HG02981 (cell line): ENCODE results near the gene EIF3M.

Source experiments
- ATAC-seq: cut with Tn5 transposase; IDR thresholded peaks from one replicate; pipeline ENCODE4 v1.9.1; 2021; ENCODE audit warnings: mild to moderate bottlenecking, moderate library complexity; ENCODE audit not compliant: unreplicated experiment

EIF3M gene

GRCh38 chr11:32583459-32584271 is at the start of gene EIF3M:
Gene EIF3M (plus strand): TSS chr11:32583831. CDS start chr11:32583888, 57 bp downstream.
- peak; percentile 99 for ATAC-seq

DNA sequence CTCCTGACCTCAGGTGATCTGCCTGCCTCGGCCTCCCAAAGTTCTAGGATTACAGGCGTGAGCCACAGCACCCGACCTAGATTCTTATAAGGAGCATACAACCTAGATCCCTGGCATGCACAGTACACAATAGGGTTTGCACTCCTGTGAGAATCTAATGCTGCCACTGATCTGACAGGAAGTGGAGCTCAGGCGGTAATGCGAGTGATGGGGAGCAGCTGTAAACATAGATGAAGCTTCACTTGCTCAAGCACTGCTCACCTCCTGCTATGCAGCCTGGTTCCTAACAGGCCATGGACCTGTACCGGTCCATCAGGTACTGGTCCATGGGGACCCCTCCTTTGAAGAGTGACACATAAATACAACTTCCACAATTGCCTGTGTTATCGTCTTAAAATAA is 44.8 kb upstream of the EIF3M start:
- no peak for ATAC-seq

- ATAC-seq = no peak
Observed at GRCh38 chr11:32549611-32550187, 33.9 kb upstream of the EIF3M start.

DNA sequence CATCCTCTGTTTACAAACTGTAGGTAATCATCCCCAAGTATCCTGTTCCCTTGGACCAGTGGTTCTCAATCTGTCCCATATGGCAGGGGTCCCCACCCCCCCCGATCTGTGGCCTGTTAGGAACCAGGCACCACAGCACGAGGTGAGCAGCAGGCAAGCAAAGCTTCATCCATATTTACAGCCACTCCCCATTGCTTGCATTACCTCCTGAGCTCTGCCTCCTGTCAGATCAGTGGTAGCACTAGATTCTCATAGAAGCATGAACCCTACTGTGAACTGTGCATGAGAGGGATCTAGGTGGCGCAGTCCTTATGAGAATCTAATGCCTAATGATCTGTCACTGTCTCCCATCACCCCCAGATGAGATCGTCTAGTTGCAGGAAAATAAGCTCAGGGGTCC is 33.4 kb upstream of the EIF3M start:
- ATAC-seq = no peak

DNA sequence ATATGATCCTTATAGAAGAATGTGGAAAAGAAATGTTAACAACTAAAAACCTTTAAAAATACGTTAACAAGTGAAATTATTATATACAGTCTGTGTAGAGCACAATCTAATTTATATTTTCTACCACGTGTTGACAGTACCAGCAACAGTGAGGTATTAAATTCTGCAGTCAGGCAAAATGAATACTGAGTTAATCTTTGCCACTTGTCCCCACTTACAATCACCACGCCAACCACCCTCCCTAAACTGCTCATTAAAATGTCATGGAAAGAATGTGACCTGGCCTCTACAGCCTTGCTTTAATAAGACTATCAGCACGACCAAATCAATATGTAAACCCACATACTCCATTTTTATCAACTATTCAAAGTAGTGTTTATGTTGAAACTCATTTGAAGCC is 28.5 kb upstream of the EIF3M start:
- ATAC-seq = no peak

- no peak for ATAC-seq
Observed at GRCh38 chr11:32555895-32556294, 27.7 kb upstream of the EIF3M start.

- no peak for ATAC-seq
Observed at GRCh38 chr11:32561835-32562234, 21.8 kb upstream of the EIF3M start.

GRCh38 chr11:32562839-32563599 is 20.6 kb upstream of the EIF3M start:
- no peak for ATAC-seq

- ATAC-seq = no peak
Observed at GRCh38 chr11:32563600-32563959, 20.1 kb upstream of the EIF3M start.

- ATAC-seq = no peak
Observed at GRCh38 chr11:32566517-32566916, 17.1 kb upstream of the EIF3M start.

DNA sequence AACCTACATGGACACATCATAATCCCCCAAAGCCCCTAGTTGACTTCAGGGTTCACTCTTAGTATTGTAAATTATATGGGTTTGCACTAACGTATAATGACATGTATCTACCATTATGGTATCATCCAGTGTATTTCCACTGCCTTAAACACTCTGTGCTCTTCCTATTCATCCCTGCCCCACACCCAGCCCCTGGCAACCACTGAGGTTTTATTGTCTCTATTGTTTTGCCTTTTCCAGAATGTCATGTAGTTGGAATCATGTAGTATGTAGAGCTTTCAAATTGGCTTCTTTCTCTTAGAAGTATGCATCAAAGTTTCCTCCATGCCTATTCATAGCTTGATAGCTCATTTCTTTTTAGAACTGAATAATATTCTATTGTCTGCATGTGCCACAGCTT is 16.5 kb upstream of the EIF3M start:
- no peak for ATAC-seq

- no peak for ATAC-seq
Observed at GRCh38 chr11:32569313-32569881, 14.2 kb upstream of the EIF3M start.

DNA sequence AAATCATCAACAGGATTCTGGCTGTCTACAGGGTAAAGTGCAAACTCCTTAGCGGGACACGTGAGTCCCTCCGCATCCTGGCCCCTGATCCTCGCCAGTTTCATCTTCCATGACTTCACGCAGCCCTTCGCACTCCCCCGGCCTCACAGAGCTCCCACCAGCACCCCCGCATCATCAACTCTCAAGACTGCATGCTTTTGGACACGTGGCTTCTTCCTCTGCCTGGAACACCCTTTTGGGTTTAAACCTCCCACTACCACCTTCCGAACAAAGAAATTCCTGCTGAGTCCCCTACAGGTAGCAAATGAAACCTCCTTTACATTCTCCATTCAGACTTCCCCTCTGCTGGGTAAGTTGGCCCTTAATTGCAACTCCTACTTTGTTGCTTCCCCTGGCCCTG is 12.6 kb upstream of the EIF3M start:
- no peak for ATAC-seq

DNA sequence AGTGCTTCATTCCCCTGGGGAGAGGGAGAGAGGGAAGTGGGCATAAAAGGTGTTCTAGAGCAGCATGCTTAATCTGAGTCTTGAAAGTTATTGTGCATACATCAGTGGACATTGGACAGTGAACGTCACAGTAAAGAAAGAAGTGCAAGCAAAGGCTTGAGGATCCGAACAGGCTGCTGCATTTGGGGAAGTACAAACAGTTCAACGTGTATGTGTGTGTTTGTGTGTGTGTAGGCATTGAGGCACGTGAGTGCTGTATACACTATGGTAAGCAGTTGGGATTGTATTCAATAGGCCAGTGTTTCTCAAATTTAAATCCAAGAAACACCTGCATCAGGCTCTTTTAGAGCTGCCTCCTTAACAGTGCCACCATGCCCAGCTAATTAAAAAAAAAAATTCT is 10.4 kb upstream of the EIF3M start:
- ATAC-seq = no peak

GRCh38 chr11:32574421-32574820 is 9.2 kb upstream of the EIF3M start:
- ATAC-seq = no peak

GRCh38 chr11:32575070-32575469 is 8.6 kb upstream of the EIF3M start:
- ATAC-seq = no peak

DNA sequence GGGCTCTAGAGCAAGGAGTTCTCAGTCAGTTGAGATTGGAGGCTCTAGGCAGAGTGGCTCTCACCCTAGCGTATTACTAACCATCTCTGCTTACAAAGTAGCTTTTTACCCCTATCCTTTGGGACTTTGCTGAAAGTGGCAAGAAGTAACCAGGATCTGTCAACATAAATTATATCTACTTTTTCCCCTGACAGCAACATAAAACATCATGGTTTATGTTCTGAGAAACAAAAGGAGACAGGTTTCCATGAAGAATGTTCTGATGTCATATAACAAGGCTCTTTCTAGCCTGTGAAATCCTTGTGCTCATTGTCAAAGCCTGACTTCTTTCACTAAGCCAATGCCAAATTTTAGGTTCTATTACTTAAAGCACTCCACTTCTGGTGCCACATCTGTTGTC is 7.2 kb upstream of the EIF3M start:
- no peak for ATAC-seq

GRCh38 chr11:32580967-32581366 is 2.7 kb upstream of the EIF3M start:
- ATAC-seq = no peak

- ATAC-seq = no peak
Observed at GRCh38 chr11:32581556-32581955, 2.1 kb upstream of the EIF3M start.

DNA sequence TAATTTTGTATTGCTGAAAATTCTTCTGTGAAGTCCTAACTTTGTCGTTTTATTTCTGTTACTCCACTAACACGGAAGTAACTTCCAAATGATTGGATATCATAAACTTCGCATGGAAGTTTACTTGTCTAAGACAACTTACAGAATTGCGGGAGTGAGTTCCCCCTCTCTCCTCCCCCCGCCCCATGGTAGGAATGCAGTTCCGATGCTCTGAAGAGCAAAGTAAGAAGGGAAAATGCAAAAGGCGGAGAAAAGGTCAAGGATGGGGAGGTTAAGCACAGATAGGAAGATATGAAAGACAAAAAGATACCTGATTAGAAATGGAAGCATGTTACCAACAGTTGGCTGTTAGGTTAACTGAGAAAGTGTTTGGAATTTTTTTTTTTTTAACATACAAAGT is 1.3 kb downstream of the EIF3M start:
- ATAC-seq = no peak

- ATAC-seq = no peak
Observed at GRCh38 chr11:32586576-32587190, 3.1 kb downstream of the EIF3M start.
